Body of pancreas (tissue), 4 donors: ENCODE data around the gene CTNND2.

Experiments used
- CTCF ChIP-seq, 7 experiments: fragments of 450-650 bp in 4 of 7; fragments of 200-600 bp in 3 of 7; sonication (generic) in 3 of 7; IDR thresholded peaks; one replicate each; pipeline ENCODE4 v1.5.1; 2016 to 2019; ENCODE audit warnings: antibody characterized with exemption in 7 of 7
- POLR2A ChIP-seq, 3 donors: fragments of 450-650 bp; IDR thresholded peaks; one replicate each; pipeline ENCODE4 v1.6.1; 2016; ENCODE audit warnings: antibody characterized with exemption in 3 of 3, mild to moderate bottlenecking in 2 of 3

- TF ChIP-seq CTCF (IDR thresholded peaks at IDR 0.05), result no peak
- TF ChIP-seq POLR2A (IDR thresholded peaks at IDR 0.05), result no peak
Measured at GRCh38 chr5:11171236-11171635, 733.0 kb downstream of the CTNND2 start.
